ENCODE data around the gene BPIFB6. TPM values are rescaled to one million over a fixed set of nuclear protein-coding genes. Genes with fewer than 3 reads are reported as not detected.
A peak's percentile ranks its signal among the peaks of the same experiment; 100 is the strongest.

BPIFB6 gene
- total and polyA plus RNA-seq, 10 donors, result not detected

DNA sequence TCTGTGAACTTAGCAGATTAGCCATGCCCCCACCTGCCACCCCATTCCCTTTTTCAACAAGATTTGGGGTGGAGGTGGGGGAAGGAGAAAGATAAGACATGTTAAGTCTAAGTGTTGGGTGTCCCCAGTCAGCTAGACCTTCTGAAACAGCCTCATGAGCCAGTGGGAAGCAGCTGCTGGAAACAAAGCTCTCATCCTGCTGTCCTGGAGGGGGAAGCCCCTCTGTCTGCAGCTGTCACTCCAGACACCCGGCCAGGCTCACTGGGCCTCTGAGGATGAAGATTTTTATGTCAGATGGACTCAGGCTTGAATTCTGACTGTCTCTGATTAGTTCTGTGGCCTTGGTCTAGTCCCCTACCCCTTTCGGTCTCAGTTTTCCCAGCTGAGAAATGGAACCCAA, 23.3 kb downstream of the BPIFB6 start:
- Histone ChIP-seq H3K9me3 (no peaks in the 10 kb centered on the region), H3K4me1 (no peaks in the 10 kb centered on the region), H3K36me3 (no peaks in the 10 kb centered on the region), H3K27ac (no peak overlapping the region), H3K27me3 (replicated peaks in 1 of 7) (no peaks in the 10 kb centered on the region), H3K4me3 (no peak overlapping the region)
- no peak for TF ChIP-seq POLR2AphosphoS5 (IDR thresholded peaks at IDR 0.05)
- no peak for TF ChIP-seq POLR2A (IDR thresholded peaks at IDR 0.05)
- TF ChIP-seq, protein P1, sequence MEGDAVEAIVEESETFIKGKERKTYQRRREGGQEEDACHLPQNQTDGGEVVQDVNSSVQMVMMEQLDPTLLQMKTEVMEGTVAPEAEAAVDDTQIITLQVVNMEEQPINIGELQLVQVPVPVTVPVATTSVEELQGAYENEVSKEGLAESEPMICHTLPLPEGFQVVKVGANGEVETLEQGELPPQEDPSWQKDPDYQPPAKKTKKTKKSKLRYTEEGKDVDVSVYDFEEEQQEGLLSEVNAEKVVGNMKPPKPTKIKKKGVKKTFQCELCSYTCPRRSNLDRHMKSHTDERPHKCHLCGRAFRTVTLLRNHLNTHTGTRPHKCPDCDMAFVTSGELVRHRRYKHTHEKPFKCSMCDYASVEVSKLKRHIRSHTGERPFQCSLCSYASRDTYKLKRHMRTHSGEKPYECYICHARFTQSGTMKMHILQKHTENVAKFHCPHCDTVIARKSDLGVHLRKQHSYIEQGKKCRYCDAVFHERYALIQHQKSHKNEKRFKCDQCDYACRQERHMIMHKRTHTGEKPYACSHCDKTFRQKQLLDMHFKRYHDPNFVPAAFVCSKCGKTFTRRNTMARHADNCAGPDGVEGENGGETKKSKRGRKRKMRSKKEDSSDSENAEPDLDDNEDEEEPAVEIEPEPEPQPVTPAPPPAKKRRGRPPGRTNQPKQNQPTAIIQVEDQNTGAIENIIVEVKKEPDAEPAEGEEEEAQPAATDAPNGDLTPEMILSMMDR (IDR thresholded peaks at IDR 0.05 in 8 of 11, conservative IDR thresholded peaks at IDR 0.05 in 3 of 11), result no peak
- no peak for DNase-seq
- WGBS, 5 donors, result 79 to 93% (median 83%) methylated on average over 2 of the region's 2 CpGs
- intact Hi-C loops (cut with DNase I; ENCODE audit: low total_unique reads), result no loop called here

- intact Hi-C loops (cut with DNase I; ENCODE audit: low total_unique reads), result no loop called here
- H3K4me3 ChIP-seq, result no peak overlapping the region
- H3K36me3 ChIP-seq, result no peaks in the 10 kb centered on the region
- 72 to 90% (median 86%) methylated on average over 7 of the region's 7 CpGs for WGBS, 5 donors
- peaks cover 0 to 8% (median 0%) of the 10 kb centered on the region in 6 donors for H3K4me1 ChIP-seq
- no peaks in the 10 kb centered on the region for H3K27me3 ChIP-seq (replicated peaks in 1 of 7)
- H3K27ac ChIP-seq, result no peak overlapping the region
- peak; percentile 42 for DNase-seq
- H3K9me3 ChIP-seq, result no peaks in the 10 kb centered on the region
- TF ChIP-seq POLR2AphosphoS5 (IDR thresholded peaks at IDR 0.05), result no peak
- no peak for TF ChIP-seq POLR2A (IDR thresholded peaks at IDR 0.05)
- TF ChIP-seq, protein P1 (IDR thresholded peaks at IDR 0.05 in 8 of 11, conservative IDR thresholded peaks at IDR 0.05 in 3 of 11), result no peak
Observed at GRCh38 chr20:33059136-33059535, 27.7 kb downstream of the BPIFB6 start.

DNA sequence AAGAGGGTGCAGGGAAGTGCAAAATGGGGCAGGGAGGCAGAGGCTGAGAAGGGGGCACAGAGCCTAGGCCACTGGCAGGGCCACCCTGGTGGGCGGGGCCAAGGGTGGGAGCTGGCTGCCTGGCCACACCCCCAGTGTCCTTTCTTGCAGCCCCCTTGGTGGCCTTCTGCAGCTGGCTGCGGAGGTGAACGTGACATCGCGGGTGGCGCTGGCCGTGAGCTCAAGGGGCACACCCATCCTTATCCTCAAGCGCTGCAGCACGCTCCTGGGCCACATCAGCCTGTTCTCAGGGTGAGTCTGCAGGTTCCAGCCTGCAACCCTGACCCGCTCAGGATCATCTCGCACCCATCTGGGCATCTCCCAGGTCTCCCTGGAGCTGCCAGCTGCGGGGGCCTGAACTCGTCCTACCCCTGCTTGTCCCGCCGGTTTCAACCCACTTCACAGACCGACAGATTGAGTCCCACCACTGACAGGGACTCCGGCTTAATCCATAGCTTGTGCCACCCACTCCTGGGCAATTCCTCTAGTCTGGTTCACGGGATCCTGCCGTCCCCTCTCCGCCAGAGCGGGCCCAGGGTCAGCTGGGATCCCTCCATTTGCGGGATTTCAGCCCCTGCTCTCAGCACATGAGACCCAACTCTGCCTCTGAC, 28.4 kb downstream of the BPIFB6 start:
- no peaks in the 10 kb centered on the region for H3K9me3 ChIP-seq
- no peaks in the 10 kb centered on the region for H3K36me3 ChIP-seq
- no peak overlapping the region for H3K27ac ChIP-seq
- WGBS, 5 donors, result 89 to 93% (median 91%) methylated on average over 19 to 22 of the region's 22 CpGs
- no peaks in the 10 kb centered on the region for H3K27me3 ChIP-seq (replicated peaks in 1 of 7)
- H3K4me3 ChIP-seq, result no peak overlapping the region
- H3K4me1 ChIP-seq, result peaks cover 0 to 8% (median 0%) of the 10 kb centered on the region in 6 donors
- DNase-seq, result peak; percentile 62
- no peak for TF ChIP-seq POLR2AphosphoS5 (IDR thresholded peaks at IDR 0.05)
- TF ChIP-seq POLR2A (IDR thresholded peaks at IDR 0.05), result no peak
- TF ChIP-seq, protein P1 (IDR thresholded peaks at IDR 0.05 in 8 of 11, conservative IDR thresholded peaks at IDR 0.05 in 3 of 11), result no peak
- intact Hi-C loops (cut with DNase I; ENCODE audit: low total_unique reads), result no loop called here

- WGBS, 5 donors, result 64 to 82% (median 77%) methylated on average over 10 to 14 of the region's 14 CpGs
- no peak overlapping the region for H3K27ac ChIP-seq
- DNase-seq, result peak; percentile 47
- H3K9me3 ChIP-seq, result no peaks in the 10 kb centered on the region
- no peak overlapping the region for H3K4me3 ChIP-seq
- H3K4me1 ChIP-seq, result peaks cover 0 to 8% (median 0%) of the 10 kb centered on the region in 6 donors
- TF ChIP-seq POLR2AphosphoS5 (IDR thresholded peaks at IDR 0.05), result no peak
- TF ChIP-seq POLR2A (IDR thresholded peaks at IDR 0.05), result no peak
- TF ChIP-seq, protein P1 (IDR thresholded peaks at IDR 0.05 in 8 of 11, conservative IDR thresholded peaks at IDR 0.05 in 3 of 11), result no peak
- H3K27me3 ChIP-seq (replicated peaks in 1 of 7), result no peaks in the 10 kb centered on the region
- no peaks in the 10 kb centered on the region for H3K36me3 ChIP-seq
- intact Hi-C loops (cut with DNase I; ENCODE audit: low total_unique reads), result no loop called here
Observed at GRCh38 chr20:33061658-33062028, 30.2 kb downstream of the BPIFB6 start.
